Measurements from ENCODE around the gene ANTXR2.

Gene ANTXR2

GRCh38 chr4:80069108-80069836, 3.8 kb downstream of the ANTXR2 start:
- no peak for DNase-seq

GRCh38 chr4:80065601-80066000, 7.4 kb downstream of the ANTXR2 start:
- DNase-seq, result no peak

- no peak for DNase-seq
Measured at GRCh38 chr4:80062527-80062926, 10.5 kb downstream of the ANTXR2 start.

- DNase-seq, result no peak
Measured at GRCh38 chr4:80060804-80061203, 12.2 kb downstream of the ANTXR2 start.

GRCh38 chr4:80058740-80059139, 14.3 kb downstream of the ANTXR2 start:
- no peak for DNase-seq

GRCh38 chr4:80054375-80054774, 18.7 kb downstream of the ANTXR2 start:
- DNase-seq, result no peak

GRCh38 chr4:80053140-80053910, 19.7 kb downstream of the ANTXR2 start:
- peak; percentile 51 for DNase-seq

GRCh38 chr4:80049813-80050534, 23.1 kb downstream of the ANTXR2 start:
- no peak for DNase-seq

GRCh38 chr4:80049402-80049801, 23.6 kb downstream of the ANTXR2 start:
- DNase-seq, result no peak

GRCh38 chr4:80045786-80046185, 27.2 kb downstream of the ANTXR2 start:
- DNase-seq, result peak; percentile 29

- no peak for DNase-seq
Measured at GRCh38 chr4:80043541-80043940, 29.5 kb downstream of the ANTXR2 start.

- no peak for DNase-seq
Measured at GRCh38 chr4:80042821-80043220, 30.2 kb downstream of the ANTXR2 start.

- no peak for DNase-seq
Measured at GRCh38 chr4:80037864-80038263, 35.2 kb downstream of the ANTXR2 start.

GRCh38 chr4:80036949-80037685, 35.9 kb downstream of the ANTXR2 start:
- peak; percentile 91 for DNase-seq

- DNase-seq, result no peak
Measured at GRCh38 chr4:80036306-80036705, 36.7 kb downstream of the ANTXR2 start.

- no peak for DNase-seq
Measured at GRCh38 chr4:80035336-80035735, 37.7 kb downstream of the ANTXR2 start.

- no peak for DNase-seq
Measured at GRCh38 chr4:80033581-80033980, 39.4 kb downstream of the ANTXR2 start.

GRCh38 chr4:80029364-80029763, 43.7 kb downstream of the ANTXR2 start:
- no peak for DNase-seq

- DNase-seq, result no peak
Measured at GRCh38 chr4:80027611-80028010, 45.4 kb downstream of the ANTXR2 start.

GRCh38 chr4:80026100-80026499, 46.9 kb downstream of the ANTXR2 start:
- no peak for DNase-seq

- no peak for DNase-seq
Measured at GRCh38 chr4:80024335-80024734, 48.7 kb downstream of the ANTXR2 start.

GRCh38 chr4:80022282-80022681, 50.7 kb downstream of the ANTXR2 start:
- no peak for DNase-seq

Data from fibroblast of skin of scalp (primary cell).